ENCODE data around the gene SELENBP1.
"Not testable (repeated sequence)": the region's sequence is repeated elsewhere in the genome, so short reads cannot be mapped to it uniquely, and the experiment has no call there.

Gene SELENBP1

GRCh38 chr1:151372058-151372934 lies at the start of gene SELENBP1:
TSS of gene SELENBP1 (minus strand) at chr1:151372705. CDS start at chr1:151372641, 64 bp downstream.
- DNase-seq (ENCODE audit: low read depth in 3 of 3) = no peak

GRCh38 chr1:151419819-151420218 lies 47.3 kb upstream of the SELENBP1 start:
- DNase-seq (ENCODE audit: low read depth in 3 of 3) = no peak

- no peak for DNase-seq (ENCODE audit: low read depth in 3 of 3)
These were observed 45.6 kb upstream of the SELENBP1 start for GRCh38 chr1:151418081-151418480.

- DNase-seq (ENCODE audit: low read depth in 3 of 3) = no peak
These were observed 43.7 kb upstream of the SELENBP1 start for GRCh38 chr1:151416231-151416630.

GRCh38 chr1:151411884-151412283 lies 39.4 kb upstream of the SELENBP1 start:
- DNase-seq (ENCODE audit: low read depth in 3 of 3) = no peak

GRCh38 chr1:151408891-151409290 lies 36.4 kb upstream of the SELENBP1 start:
- no peak for DNase-seq (ENCODE audit: low read depth in 3 of 3)

- no peak for DNase-seq (ENCODE audit: low read depth in 3 of 3)
These were observed 34.8 kb upstream of the SELENBP1 start for GRCh38 chr1:151407304-151407703.

- DNase-seq (ENCODE audit: low read depth in 3 of 3) = no peak
These were observed 33.7 kb upstream of the SELENBP1 start for GRCh38 chr1:151406176-151406575.

GRCh38 chr1:151405187-151405951 lies 32.9 kb upstream of the SELENBP1 start:
- no peak for DNase-seq (ENCODE audit: low read depth in 3 of 3)

GRCh38 chr1:151403612-151404011 lies 31.1 kb upstream of the SELENBP1 start:
- DNase-seq (ENCODE audit: low read depth in 3 of 3) = no peak

GRCh38 chr1:151402764-151403163 lies 30.3 kb upstream of the SELENBP1 start:
- DNase-seq (ENCODE audit: low read depth in 3 of 3) = no peak

- no peak for DNase-seq (ENCODE audit: low read depth in 3 of 3)
These were observed 29.4 kb upstream of the SELENBP1 start for GRCh38 chr1:151401860-151402259.

GRCh38 chr1:151401125-151401788 lies 28.8 kb upstream of the SELENBP1 start:
- no peak for DNase-seq (ENCODE audit: low read depth in 3 of 3)

GRCh38 chr1:151399324-151400171 lies 27.0 kb upstream of the SELENBP1 start, which contains the start of gene PSMB4:
TSS of gene PSMB4 (plus strand) at chr1:151399573. CDS start at chr1:151399588, 15 bp downstream.
- DNase-seq (ENCODE audit: low read depth in 3 of 3) = peak; percentile 58 to 73 (median 69)

GRCh38 chr1:151396265-151396664 lies 23.8 kb upstream of the SELENBP1 start:
- DNase-seq (ENCODE audit: low read depth in 3 of 3) = not testable (repeated sequence)

- DNase-seq (ENCODE audit: low read depth in 3 of 3) = no peak
These were observed 21.1 kb upstream of the SELENBP1 start for GRCh38 chr1:151393583-151393982.

GRCh38 chr1:151391079-151391563 lies 18.6 kb upstream of the SELENBP1 start:
- DNase-seq (ENCODE audit: low read depth in 3 of 3) = no peak

GRCh38 chr1:151390221-151391078 lies 17.9 kb upstream of the SELENBP1 start:
- not testable (repeated sequence) for DNase-seq (ENCODE audit: low read depth in 3 of 3)

GRCh38 chr1:151386002-151386401 lies 13.5 kb upstream of the SELENBP1 start:
- no peak for DNase-seq (ENCODE audit: low read depth in 3 of 3)

- DNase-seq (ENCODE audit: low read depth in 3 of 3) = no peak
These were observed 12.1 kb upstream of the SELENBP1 start for GRCh38 chr1:151384584-151384983.

Data from stimulated activated CD4-positive, alpha-beta T cell treated with anti-CD3 and anti-CD28 coated beads, TNF-alpha, amount 100 ng/mL, for 24 hours (primary cell).